GM19240 (cell line): ENCODE measurements around the gene MBLAC1.

Experiments used
- DNase-seq: peaks from one replicate; pipeline ENCODE4 v3.0.0; 2011; ENCODE audit warnings: low spot score; ENCODE audit not compliant: insufficient read length

MBLAC1 gene

GRCh38 chr7:100170101-100170897, 43.5 kb downstream of the MBLAC1 start:
- DNase-seq = no peak

- no peak for DNase-seq
Measured at GRCh38 chr7:100171087-100171681, 44.4 kb downstream of the MBLAC1 start.

- no peak for DNase-seq
Measured at GRCh38 chr7:100171840-100172239, 45.1 kb downstream of the MBLAC1 start.

- no peak for DNase-seq
Measured at GRCh38 chr7:100173806-100174495, 47.2 kb downstream of the MBLAC1 start.

GRCh38 chr7:100174582-100174981, 47.8 kb downstream of the MBLAC1 start:
- no peak for DNase-seq

- no peak for DNase-seq
Measured at GRCh38 chr7:100175296-100175935, 48.6 kb downstream of the MBLAC1 start.

- no peak for DNase-seq
Measured at GRCh38 chr7:100176096-100177044, 49.6 kb downstream of the MBLAC1 start.

- peak; percentile 93 for DNase-seq
Measured at GRCh38 chr7:100177045-100178001, 50.6 kb downstream of the MBLAC1 start, which contains the start of the genes GPC2 and STAG3. Gene GPC2, minus strand, starts transcription at chr7:100177381. Its CDS starts 182 bp downstream, at chr7:100177199. Gene STAG3, plus strand, starts transcription at chr7:100177918. Its CDS starts 2,639 bp downstream, at chr7:100180557.
